SKM-1 treated with dmso at 0.1 percent for 144 hours (cell line): ENCODE data around the gene TMEM132E.
"Not testable (repeated sequence)": the region's sequence is repeated elsewhere in the genome, so short reads cannot be mapped to it uniquely, and the experiment has no call there.

ENCODE experiments used
- DNase-seq: peaks from one replicate; lab custom pipeline; 2025; ENCODE audit not compliant: unreplicated experiment; lab: John Stamatoyannopoulos, UW

TMEM132E gene

DNA sequence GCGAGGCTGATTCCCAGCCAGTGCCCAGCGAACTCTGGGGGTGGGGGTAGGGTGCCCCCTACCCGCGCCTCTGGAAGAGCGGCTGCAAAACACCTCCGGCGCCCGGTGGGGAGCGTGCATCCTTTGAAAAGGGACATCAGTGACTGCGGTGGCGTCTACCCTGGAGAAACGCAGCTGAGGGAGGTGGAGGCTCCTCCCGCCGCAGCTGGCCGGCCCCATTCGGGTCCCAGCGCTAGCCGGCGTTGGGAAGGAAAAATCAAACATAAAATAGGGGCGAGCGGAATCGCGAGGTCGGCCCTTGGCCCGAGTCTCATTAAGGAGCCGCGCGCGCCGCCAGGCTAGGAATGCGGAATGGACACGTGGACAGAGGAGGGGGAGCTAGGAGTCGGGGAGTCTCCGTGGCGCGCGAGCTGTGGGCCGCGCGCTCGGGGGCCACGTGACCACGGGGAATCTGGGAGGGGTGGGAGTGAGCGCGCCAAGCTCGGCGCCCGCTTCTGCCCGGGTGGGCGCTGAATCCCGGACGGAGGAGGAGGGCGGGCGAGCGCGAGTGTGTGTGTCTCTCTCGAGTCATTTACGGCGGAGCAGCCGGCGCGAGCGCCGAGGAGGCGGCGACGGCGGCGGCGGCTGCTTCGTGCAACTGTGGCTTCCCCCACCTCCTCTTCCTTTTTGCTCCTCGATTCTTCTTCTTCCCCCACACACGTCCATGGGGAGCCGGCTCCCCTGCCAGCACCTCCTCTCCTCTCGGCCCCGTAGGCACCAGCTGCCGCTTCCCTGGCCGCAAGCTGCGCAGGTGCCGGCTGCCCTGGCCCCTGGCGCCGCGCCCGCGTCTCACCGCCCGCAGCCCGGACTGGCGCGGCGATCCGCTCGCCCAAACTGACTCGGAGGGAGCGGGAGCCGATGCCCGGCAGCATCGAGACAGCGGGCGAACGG lies at the start of gene TMEM132E:
Gene TMEM132E (plus strand): TSS at position 566 of the 930 bp plus-strand sequence. CDS start 1,495 bp downstream, outside the sequence.
- DNase-seq: no peak

DNA sequence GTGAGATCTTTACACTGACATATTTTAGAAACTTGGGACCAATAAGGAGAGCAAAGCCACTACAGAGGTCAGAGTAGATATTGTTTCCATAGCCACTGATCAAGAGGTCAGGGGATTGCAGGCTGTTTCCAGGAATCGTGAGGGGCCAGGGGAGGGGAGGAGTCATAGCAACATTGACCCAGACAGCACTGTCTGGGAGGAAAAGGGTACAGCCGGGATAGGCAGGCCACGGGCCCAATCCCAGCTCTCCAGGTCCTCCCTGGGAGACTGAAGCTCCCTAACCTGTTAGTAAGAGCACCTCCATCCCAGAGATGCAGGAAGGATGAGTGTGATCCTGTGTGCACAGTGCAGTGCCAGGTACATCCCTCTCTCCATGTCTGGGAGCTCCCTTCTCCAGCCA lies 48.5 kb upstream of the TMEM132E start:
- no peak for DNase-seq

GRCh38 chr17:34532281-34533065 lies 46.9 kb upstream of the TMEM132E start:
- no peak for DNase-seq

GRCh38 chr17:34533806-34534527 lies 45.4 kb upstream of the TMEM132E start:
- no peak for DNase-seq

- DNase-seq: no peak
Measured at GRCh38 chr17:34537445-34537844, 41.9 kb upstream of the TMEM132E start.

DNA sequence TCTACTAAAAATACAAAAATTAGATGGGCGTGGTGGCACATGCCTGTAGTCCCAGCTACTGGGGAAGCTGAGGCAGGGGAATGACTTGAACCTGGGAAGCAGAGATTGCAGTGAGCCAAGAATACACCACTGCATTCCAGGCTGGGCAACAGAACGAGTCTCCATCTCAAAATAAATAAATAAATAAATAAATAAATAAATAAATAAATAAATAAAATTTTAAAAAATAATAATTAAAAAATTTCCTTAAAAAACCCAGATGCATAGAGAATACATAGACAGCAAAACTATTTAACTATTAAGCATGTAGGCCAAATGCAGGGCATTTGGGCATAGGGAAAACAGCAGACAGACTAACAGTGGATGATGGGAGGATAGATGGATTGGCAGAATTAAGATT lies 40.8 kb upstream of the TMEM132E start:
- DNase-seq: not testable (repeated sequence)

DNA sequence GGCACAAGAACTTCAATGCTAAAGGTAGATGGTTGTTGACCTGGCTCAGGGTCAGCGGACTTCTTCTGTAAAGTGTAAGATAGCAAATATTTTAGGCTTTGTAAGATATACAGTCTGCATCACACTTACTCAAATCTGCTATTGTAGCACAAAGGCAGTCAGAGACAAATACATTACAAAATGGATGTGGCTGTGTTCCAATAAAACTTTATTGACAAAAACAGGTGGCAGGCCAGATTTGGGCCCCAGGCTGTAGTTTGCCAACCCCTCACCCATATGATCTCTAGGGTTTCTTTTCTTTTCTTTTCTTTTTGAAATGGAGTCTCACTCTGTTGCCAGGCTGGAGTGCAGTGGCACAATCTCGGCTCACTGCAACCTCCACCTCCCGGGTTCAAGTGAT lies 39.5 kb upstream of the TMEM132E start:
- no peak for DNase-seq

DNA sequence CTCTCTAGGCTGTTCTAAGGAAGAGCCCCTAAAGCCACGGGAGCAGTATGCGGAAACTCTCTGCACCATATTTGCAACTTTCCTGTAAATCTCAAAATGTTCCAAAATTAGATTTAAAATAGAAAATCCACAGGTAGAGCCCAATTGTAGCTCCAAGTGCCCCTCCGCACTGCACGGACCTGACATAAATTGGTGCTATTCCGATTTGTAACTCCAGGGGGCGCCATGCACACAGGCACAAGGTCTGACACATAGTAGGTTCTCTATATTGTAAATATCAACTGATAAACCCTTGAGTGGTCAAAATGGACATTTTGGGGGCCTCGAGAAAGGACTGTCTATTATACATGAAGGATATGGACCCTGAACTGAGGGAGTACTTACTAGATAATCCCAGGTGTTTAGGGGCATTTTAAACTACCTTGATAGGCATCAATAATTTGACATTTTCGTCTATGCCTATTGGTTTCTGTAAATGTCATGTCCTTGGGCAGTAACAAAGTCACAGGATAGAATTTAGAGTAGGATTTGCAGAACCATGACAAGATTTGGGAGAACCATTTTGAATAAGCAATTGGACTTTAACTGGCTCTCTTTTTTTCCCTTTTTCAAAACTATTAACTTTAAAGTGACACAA lies 36.6 kb upstream of the TMEM132E start:
- peak; percentile 4 for DNase-seq

DNA sequence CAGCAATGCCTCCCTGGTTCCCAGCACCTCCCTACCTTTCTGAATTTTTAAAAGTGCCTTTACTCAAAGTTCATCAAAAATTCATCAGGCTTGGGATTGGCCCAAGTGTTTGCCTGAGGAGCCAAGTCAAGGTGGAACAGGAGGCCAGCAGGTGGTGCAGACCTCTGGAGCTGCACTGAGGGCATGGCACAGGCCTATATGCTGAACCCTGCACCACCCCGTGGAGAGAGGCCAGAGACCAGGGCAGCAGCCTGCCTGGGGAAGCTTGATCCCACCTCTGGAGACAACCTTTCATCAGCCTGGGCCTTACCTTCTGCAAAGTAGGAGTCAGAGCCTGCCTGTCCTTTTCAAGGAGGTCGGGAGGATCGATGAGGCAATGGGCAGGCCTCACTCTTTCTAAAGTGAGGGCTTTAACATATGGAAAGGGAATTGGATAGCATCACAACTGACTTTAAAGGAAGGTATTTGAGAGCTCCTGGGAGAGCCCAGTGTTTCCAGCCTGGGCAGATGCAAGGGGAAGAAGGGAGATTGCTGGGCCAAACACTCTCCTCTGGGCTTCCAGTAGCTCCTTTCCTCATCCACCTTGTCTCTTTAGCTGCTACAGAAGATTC lies 31.8 kb upstream of the TMEM132E start:
- no peak for DNase-seq

- no peak for DNase-seq
Measured at GRCh38 chr17:34549966-34550365, 29.4 kb upstream of the TMEM132E start.

GRCh38 chr17:34553907-34554306 lies 25.5 kb upstream of the TMEM132E start:
- no peak for DNase-seq

DNA sequence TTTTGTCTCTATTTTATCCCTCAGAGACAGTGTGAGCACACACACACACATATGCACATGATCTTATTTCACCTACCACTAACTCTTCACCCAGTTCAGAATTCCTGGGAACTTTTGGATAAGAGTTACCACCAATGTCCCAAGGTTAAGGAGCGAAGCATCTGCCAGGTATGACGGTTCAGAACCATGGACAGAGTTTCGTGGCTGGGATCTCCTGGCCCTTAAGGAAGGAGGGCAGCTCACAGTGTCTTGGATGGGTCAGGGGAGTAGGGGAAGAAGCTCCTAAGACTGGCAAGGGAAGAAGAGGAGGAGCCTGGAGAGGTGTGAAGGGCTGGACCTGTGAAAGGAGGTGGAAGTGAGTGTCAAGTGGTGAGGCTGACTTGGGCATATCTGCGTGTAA lies 23.0 kb upstream of the TMEM132E start:
- DNase-seq: no peak

- DNase-seq: no peak
Measured at GRCh38 chr17:34556931-34557330, 22.5 kb upstream of the TMEM132E start.

- DNase-seq: no peak
Measured at GRCh38 chr17:34561328-34561727, 18.1 kb upstream of the TMEM132E start.

DNA sequence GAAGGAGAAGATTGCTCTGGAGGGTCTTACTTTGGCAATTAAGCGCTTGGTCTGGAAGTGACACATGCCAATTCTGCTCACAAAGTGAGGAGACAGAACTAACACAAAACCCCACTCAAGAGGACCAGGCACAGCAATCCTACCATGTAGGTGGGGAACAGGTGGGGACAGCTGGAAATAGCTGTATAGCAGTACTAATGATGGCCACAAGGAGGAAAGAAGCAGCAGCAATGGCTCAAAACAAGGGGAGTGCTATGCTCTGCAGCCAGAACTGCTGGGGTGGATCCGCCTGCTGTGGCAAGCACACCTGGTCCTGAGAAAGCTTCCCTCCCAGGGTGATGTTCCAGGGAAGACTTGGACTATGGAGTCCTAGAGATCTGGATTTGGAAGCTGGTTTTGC lies 17.0 kb upstream of the TMEM132E start:
- DNase-seq: no peak

- DNase-seq: no peak
Measured at GRCh38 chr17:34565713-34566112, 13.7 kb upstream of the TMEM132E start.

GRCh38 chr17:34566201-34566600 lies 13.2 kb upstream of the TMEM132E start:
- no peak for DNase-seq

DNA sequence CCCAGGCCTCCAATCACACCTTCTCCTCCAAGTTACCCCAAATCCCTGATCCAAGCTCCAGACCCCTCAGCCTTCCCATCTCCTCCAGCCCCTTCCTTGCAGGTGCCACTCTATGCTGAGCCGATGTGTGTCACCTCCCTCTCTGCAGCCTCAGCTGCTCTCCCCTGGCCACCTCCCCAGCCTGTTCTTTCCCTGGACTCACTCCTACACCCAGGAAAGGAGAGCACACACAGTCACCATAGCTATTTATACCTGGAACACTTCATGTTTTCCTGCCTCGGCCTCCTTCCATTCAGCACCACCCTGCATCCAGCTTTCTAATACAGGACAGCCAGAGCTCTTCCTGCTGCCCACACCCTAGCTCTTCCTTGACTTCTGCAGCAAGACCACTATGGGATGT lies 12.5 kb upstream of the TMEM132E start:
- no peak for DNase-seq

DNA sequence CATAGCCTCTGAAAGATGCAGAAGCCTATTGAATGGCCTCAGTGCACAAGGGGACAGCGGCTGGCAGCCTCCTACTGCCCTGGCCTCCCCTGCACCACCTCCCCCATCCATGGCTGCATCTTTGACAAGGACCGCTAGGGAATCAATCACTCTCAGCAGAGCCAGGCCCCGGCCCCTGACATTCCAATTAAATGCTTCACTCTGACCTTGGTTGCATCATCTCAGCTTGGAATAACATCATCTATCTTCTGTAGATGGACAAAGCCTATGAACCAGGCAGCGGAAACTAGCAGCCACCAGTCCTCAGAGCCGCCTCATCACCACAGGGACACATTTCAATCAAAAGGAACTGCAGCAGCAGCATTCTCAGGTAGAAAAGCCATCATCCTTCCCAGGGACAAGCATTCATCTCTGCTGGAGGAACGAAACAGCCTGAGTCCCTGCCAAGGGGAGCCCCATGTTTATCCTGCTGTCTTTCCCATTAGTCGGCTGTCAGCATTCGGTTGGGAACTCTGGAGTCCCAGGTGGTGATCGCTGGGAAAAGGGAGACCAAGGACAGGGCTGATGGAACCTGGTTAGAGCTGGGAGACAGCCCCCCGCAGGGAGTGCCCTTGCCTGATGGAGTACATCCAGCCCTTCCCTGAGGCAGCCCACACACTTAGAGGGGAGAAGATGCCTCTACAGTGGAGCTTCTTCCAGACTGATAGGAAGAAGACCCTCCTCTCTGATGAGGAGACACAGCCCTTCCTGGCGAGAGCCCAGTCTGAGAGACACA lies 11.5 kb upstream of the TMEM132E start:
- no peak for DNase-seq

DNA sequence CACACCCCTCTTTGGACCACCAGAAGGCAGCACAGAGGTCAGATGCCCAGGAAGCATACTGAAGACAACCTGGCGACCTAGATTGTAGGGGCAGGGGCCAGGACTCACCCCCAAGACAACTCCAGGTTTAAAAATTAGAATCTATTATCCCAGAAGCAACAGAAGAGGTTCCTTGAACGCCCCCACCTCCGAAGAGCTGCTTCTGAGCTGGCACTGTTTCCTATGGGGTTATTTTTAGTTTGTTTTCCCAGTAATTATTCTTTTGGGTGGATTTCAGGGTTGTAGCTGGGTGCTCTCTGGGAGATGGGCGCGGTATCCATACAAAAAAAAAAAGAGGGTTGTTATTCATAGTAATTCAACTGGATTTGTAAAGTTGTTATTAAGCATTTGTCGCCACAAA lies 10.4 kb upstream of the TMEM132E start:
- no peak for DNase-seq
